Nucleus accumbens (tissue), 56 donors: Measurements from ENCODE around the gene REV3L.
"Not testable (repeated sequence)": the region's sequence is repeated elsewhere in the genome, so short reads cannot be mapped to it uniquely, and the experiment has no call there.

Experiments
- DNase-seq, 56 donors: peaks; one replicate each; lab custom pipeline; 2025; lab: John Stamatoyannopoulos, UW

Gene REV3L

GRCh38 chr6:111307275-111307858 is 175.7 kb downstream of the REV3L start:
- no peak for DNase-seq

GRCh38 chr6:111306104-111306888 is 176.7 kb downstream of the REV3L start:
- no peak for DNase-seq

- no peak for DNase-seq
Observed at GRCh38 chr6:111301946-111302345, 181.1 kb downstream of the REV3L start.

GRCh38 chr6:111300938-111301800 is 181.8 kb downstream of the REV3L start:
- not testable (repeated sequence) for DNase-seq

- DNase-seq: no peak
Observed at GRCh38 chr6:111297776-111298175, 185.2 kb downstream of the REV3L start.

GRCh38 chr6:111294374-111294967 is 188.5 kb downstream of the REV3L start:
- DNase-seq: no peak

- DNase-seq: no peak
Observed at GRCh38 chr6:111291336-111292259, 191.4 kb downstream of the REV3L start.

- peak in 31 of 56 donors; percentile 1 to 56 (median 25) for DNase-seq
Observed at GRCh38 chr6:111290689-111291335, 192.2 kb downstream of the REV3L start.

- DNase-seq: not testable (repeated sequence)
Observed at GRCh38 chr6:111284356-111284755, 198.7 kb downstream of the REV3L start.

- no peak for DNase-seq
Observed at GRCh38 chr6:111283707-111284106, 199.3 kb downstream of the REV3L start.

- DNase-seq: no peak
Observed at GRCh38 chr6:111282515-111282914, 200.5 kb downstream of the REV3L start.

- DNase-seq: no peak
Observed at GRCh38 chr6:111280445-111280955, 202.5 kb downstream of the REV3L start.

GRCh38 chr6:111278731-111279130 is 204.3 kb downstream of the REV3L start:
- no peak for DNase-seq

GRCh38 chr6:111277819-111278218 is 205.2 kb downstream of the REV3L start:
- DNase-seq: no peak

- DNase-seq: no peak
Observed at GRCh38 chr6:111276736-111277135, 206.3 kb downstream of the REV3L start.

GRCh38 chr6:111276335-111276734 is 206.7 kb downstream of the REV3L start:
- DNase-seq: no peak

GRCh38 chr6:111274593-111275217 is 208.3 kb downstream of the REV3L start:
- no peak for DNase-seq

GRCh38 chr6:111270121-111270520 is 212.9 kb downstream of the REV3L start:
- DNase-seq: no peak
